Stomach (tissue), 9 donors: ENCODE data around the gene LYPD6. TPM values are rescaled to one million over a fixed set of nuclear protein-coding genes. Genes with fewer than 3 reads are reported as not detected.

Source experiments
- DNase-seq, 2 donors: peaks; one replicate each; pipeline versions ENCODE4 v3.0.0 to v3.0.0-alpha.2; 2013 to 2019
- H3K27ac ChIP-seq, 5 donors: fragments of 200-600 bp in 4 of 5; sonication (generic) in 4 of 5; one replicate each; pipeline ENCODE4 v1.5.1; 2013 to 2019; ENCODE audit warnings: mild to moderate bottlenecking in 1 of 5, moderate library complexity in 1 of 5
- H3K27me3 ChIP-seq, 3 donors: fragments of 200-600 bp; sonication (generic); one replicate each; pipeline ENCODE4 v1.5.1; 2017 to 2019; ENCODE audit warnings: mixed run types in 1 of 3
- H3K36me3 ChIP-seq, 4 donors: fragments of 200-600 bp; sonication (generic); 1 replicate in 3 of 4; 2 replicates in 1 of 4; pipeline ENCODE4 v1.5.1; 2016 to 2019
- H3K4me1 ChIP-seq, 4 donors: fragments of 200-600 bp; sonication (generic); one replicate each; pipeline ENCODE4 v1.5.1; 2016 to 2019
- H3K4me3 ChIP-seq, 4 donors: fragments of 200-600 bp; sonication (generic) in 3 of 4; one replicate each; pipeline ENCODE4 v1.5.1; 2016 to 2019; ENCODE audit warnings: mild to moderate bottlenecking in 1 of 4
- H3K9me3 ChIP-seq, 4 donors: fragments of 200-600 bp; sonication (generic); one replicate each; pipeline ENCODE4 v1.5.1; 2016 to 2019
- CTCF ChIP-seq, 7 experiments: fragments of 450-650 bp in 4 of 7; fragments of 200-600 bp in 3 of 7; sonication (generic) in 3 of 7; IDR thresholded peaks; one replicate each; pipeline ENCODE4 v1.5.1; 2016 to 2019; ENCODE audit warnings: antibody characterized with exemption in 7 of 7, control low read depth in 2 of 7, mild to moderate bottlenecking in 1 of 7
- EP300 ChIP-seq: sonication (generic); formaldehyde crosslinking; IDR thresholded peaks from one replicate; pipeline ENCODE4 v1.6.1; 2017; ENCODE audit warnings: antibody characterized with exemption
- POLR2A ChIP-seq, 4 donors: fragments of 450-650 bp; IDR thresholded peaks; one replicate each; pipeline ENCODE4 v1.6.1; 2016; ENCODE audit warnings: antibody characterized with exemption in 4 of 4, control low read depth in 2 of 4, mild to moderate bottlenecking in 1 of 4, moderate library complexity in 1 of 4
- POLR2AphosphoS5 ChIP-seq, 3 donors: sonication (generic); formaldehyde crosslinking; IDR thresholded peaks; one replicate each; pipeline ENCODE4 v1.6.1; 2016; ENCODE audit warnings: antibody characterized with exemption in 3 of 3
- WGBS, 5 donors: extraction: QIAGEN DNeasy Blood & Tissue Kit in 3 of 5; methylation state at CpG; one replicate each; pipeline versions ENCODE4 v1.1.5 to v1.1.7; 2013 to 2018; 5-methylcytosine and 5-hydroxymethylcytosine counted together
- intact Hi-C: fragments of 100-400 bp; cut with DNase I; formaldehyde crosslinking; loops from one replicate; pipeline ENCODE4 v1.15.1; 2023; ENCODE audit warnings: low total_unique reads
- polyA plus RNA-seq, 3 donors: library from polyadenylated mRNA; stranded (reverse); fragments of 200-250 nt; gene quantifications; one replicate each; pipeline ENCODE4 v1.2.3, GENCODE V29; 2013
- total RNA-seq, 5 donors: library from RNA; depleted of rRNA; stranded (reverse); fragments of >200 nt; gene quantifications; one replicate each; pipeline versions ENCODE4 v1.1.0 to v1.2.3, GENCODE V29; 2014 to 2016
- donor health status: healthy with polysubstance abuse.
- donor health status: Bipolar disorder and iron deficiency.
- donor health status: healthy.

The LYPD6 gene
- total and polyA plus RNA-seq, 8 donors = 0.45 to 9.7 (median 2.6) TPM; not detected in 2

GRCh38 chr2:149344105-149344504 is 13.7 kb downstream of the LYPD6 start:
- 84 to 94% (median 92%) methylated on average over 2 of the region's 2 CpGs for WGBS, 5 donors
- no peaks in the 10 kb centered on the region for H3K9me3 ChIP-seq
- H3K27me3 ChIP-seq = no peaks in the 10 kb centered on the region
- H3K4me1 ChIP-seq = peaks cover 0 to 5% (median 2%) of the 10 kb centered on the region in 4 donors
- H3K36me3 ChIP-seq = no peaks in the 10 kb centered on the region
- no peak for DNase-seq
- no peak for TF ChIP-seq POLR2AphosphoS5 (IDR thresholded peaks at IDR 0.05)
- no peak for TF ChIP-seq POLR2A (IDR thresholded peaks at IDR 0.05)
- intact Hi-C loops = no loop called here
- H3K4me3 ChIP-seq = no peak overlapping the region
- H3K27ac ChIP-seq = no peak overlapping the region

GRCh38 chr2:149346272-149346671 is 15.9 kb downstream of the LYPD6 start:
- no peaks in the 10 kb centered on the region for H3K9me3 ChIP-seq
- H3K27ac ChIP-seq = no peak overlapping the region
- intact Hi-C loops = no loop called here
- H3K4me3 ChIP-seq = no peak overlapping the region
- H3K4me1 ChIP-seq = peaks cover 0 to 5% (median 2%) of the 10 kb centered on the region in 4 donors
- DNase-seq = no peak
- WGBS, 5 donors = 74 to 93% (median 81%) methylated on average over 2 of the region's 2 CpGs
- H3K27me3 ChIP-seq = no peaks in the 10 kb centered on the region
- TF ChIP-seq POLR2AphosphoS5 (IDR thresholded peaks at IDR 0.05) (no peak), CTCF (IDR thresholded peaks at IDR 0.05) (no peak), EP300 (no peak), POLR2A (IDR thresholded peaks at IDR 0.05) (no peak)
- no peaks in the 10 kb centered on the region for H3K36me3 ChIP-seq

GRCh38 chr2:149348291-149348690 is 17.9 kb downstream of the LYPD6 start:
- no peak overlapping the region for H3K27ac ChIP-seq
- no peaks in the 10 kb centered on the region for H3K27me3 ChIP-seq
- no peaks in the 10 kb centered on the region for H3K9me3 ChIP-seq
- no peak overlapping the region for H3K4me3 ChIP-seq
- 90 to 97% (median 91%) methylated on average over 2 of the region's 2 CpGs for WGBS, 5 donors
- TF ChIP-seq POLR2AphosphoS5 (IDR thresholded peaks at IDR 0.05) = no peak
- TF ChIP-seq POLR2A (IDR thresholded peaks at IDR 0.05) = no peak
- no peak for TF ChIP-seq EP300
- TF ChIP-seq CTCF (IDR thresholded peaks at IDR 0.05) = no peak
- no peaks in the 10 kb centered on the region for H3K36me3 ChIP-seq
- DNase-seq = no peak
- intact Hi-C loops = no loop called here
- H3K4me1 ChIP-seq = no peaks in the 10 kb centered on the region

GRCh38 chr2:149353421-149353820 is 23.0 kb downstream of the LYPD6 start:
- no peak overlapping the region for H3K27ac ChIP-seq

More at GRCh38 chr2:149353421-149353820, 23.0 kb downstream of the LYPD6 start:
- 77 to 93% (median 80%) methylated on average over 3 of the region's 3 CpGs for WGBS, 5 donors
- Histone ChIP-seq H3K4me1 (no peaks in the 10 kb centered on the region), H3K9me3 (no peaks in the 10 kb centered on the region), H3K4me3 (no peak overlapping the region), H3K27me3 (no peaks in the 10 kb centered on the region), H3K36me3 (no peaks in the 10 kb centered on the region)
- DNase-seq = no peak
- intact Hi-C loops = no loop called here
- TF ChIP-seq POLR2AphosphoS5 (IDR thresholded peaks at IDR 0.05) (no peak), EP300 (no peak), POLR2A (IDR thresholded peaks at IDR 0.05) (no peak), CTCF (IDR thresholded peaks at IDR 0.05) (no peak)
